Measurements from ENCODE around the gene IL34.

The IL34 gene

DNA sequence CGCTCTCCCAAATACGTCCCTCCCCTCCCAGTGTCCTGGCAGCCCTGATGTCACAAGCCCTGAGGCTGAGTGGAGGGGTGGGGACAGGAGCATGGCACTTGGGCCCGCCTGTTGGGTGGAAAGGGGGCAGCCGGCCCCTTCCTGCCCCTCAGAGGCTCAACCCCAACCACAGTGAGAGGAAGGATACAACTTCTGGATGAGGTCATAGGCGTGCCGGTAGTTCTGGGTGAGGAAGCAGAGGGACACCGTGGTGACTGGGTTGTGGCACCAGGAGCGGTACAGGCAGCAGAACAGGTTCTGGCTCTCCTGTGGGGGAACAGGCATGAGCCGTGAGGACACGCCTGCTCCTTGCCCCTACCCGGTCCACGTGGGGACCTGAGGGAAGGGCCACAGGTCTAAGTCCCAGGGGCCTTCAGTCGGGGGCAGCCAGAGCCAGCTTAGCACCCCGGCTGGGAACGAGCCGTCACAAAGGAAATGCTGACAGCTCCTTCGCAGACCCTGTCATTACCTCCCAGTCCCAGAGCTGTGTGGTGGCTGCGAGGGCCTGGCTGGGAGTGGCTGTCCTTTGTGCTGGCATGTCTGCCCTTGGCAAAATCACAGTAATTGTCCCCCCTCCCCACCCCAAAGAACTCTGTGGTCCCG, 50.7 kb downstream of the IL34 start:
- no peaks in the 10 kb centered on the region for H3K9me3 ChIP-seq (ENCODE audit: low read length)
- H3K27me3 ChIP-seq (ENCODE audit: insufficient read depth, low read length) = no peaks in the 10 kb centered on the region
- no peak overlapping the region for H3K27ac ChIP-seq (ENCODE audit: low read depth, low read length, poor library complexity, severe bottlenecking)
- no peak overlapping the region for H3K4me3 ChIP-seq (ENCODE audit: low read depth, low read length, poor library complexity, severe bottlenecking)
- no peak for TF ChIP-seq EZH2 (IDR thresholded peaks at IDR 0.05; ENCODE audit: borderline replicate concordance, low read length)
- TF ChIP-seq, protein P1, sequence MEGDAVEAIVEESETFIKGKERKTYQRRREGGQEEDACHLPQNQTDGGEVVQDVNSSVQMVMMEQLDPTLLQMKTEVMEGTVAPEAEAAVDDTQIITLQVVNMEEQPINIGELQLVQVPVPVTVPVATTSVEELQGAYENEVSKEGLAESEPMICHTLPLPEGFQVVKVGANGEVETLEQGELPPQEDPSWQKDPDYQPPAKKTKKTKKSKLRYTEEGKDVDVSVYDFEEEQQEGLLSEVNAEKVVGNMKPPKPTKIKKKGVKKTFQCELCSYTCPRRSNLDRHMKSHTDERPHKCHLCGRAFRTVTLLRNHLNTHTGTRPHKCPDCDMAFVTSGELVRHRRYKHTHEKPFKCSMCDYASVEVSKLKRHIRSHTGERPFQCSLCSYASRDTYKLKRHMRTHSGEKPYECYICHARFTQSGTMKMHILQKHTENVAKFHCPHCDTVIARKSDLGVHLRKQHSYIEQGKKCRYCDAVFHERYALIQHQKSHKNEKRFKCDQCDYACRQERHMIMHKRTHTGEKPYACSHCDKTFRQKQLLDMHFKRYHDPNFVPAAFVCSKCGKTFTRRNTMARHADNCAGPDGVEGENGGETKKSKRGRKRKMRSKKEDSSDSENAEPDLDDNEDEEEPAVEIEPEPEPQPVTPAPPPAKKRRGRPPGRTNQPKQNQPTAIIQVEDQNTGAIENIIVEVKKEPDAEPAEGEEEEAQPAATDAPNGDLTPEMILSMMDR (IDR thresholded peaks at IDR 0.05; ENCODE audit: low read length) = no peak
- no peaks in the 10 kb centered on the region for H4K20me1 ChIP-seq (ENCODE audit: insufficient read depth, low read length)
- H3K4me2 ChIP-seq (ENCODE audit: low read length) = no peak overlapping the region
- peaks cover 28% of the 10 kb centered on the region for H3K4me1 ChIP-seq (ENCODE audit: insufficient read depth, low read length, severe bottlenecking)
- no peak overlapping the region for H3K9ac ChIP-seq (ENCODE audit: low read length)
- H3K9me2 ChIP-seq (ENCODE audit: low read depth, low read length) = no peaks in the 10 kb centered on the region
- no peaks in the 10 kb centered on the region; the same call in 1 of the 2 replicates for H3K36me3 ChIP-seq (ENCODE audit: insufficient read depth, low read length)
- no peak overlapping the region for H2AFZ ChIP-seq (ENCODE audit: low read length)
- no peaks in the 10 kb centered on the region for H3F3A ChIP-seq (ENCODE audit: insufficient read depth, low read length)
- no peaks in the 10 kb centered on the region for H3K79me2 ChIP-seq (ENCODE audit: insufficient read depth, low read length)

DNA sequence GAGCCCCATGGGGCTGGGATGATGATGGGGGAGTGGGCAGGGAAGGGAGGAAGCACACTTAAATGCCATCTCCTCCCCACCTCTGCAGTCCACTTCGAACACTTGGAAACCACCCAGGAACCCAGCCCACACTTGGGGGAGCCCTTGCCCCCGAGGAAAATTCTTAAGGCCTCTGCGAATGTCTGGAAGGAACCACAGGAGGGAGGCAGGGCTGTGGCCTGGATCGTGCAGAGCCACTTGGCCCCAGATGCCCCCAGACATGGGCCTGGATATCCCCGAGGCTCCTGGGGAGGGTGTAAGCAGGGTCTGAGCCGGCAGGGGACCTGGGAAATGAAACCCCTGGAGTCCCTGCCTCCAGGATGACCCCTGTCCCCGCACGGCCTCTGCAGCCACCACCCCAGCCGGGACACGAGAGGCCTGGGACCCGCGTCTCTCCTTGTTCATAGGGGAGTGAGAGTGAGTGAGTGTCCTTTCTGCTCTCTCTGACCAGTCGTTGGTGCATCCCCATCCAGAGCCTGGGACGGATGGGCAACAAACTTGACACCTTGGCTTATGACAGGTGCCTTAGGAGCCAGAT, 51.3 kb downstream of the IL34 start:
- H3K4me2 ChIP-seq (ENCODE audit: low read length) = no peak overlapping the region
- peaks cover 26% of the 10 kb centered on the region for H3K4me1 ChIP-seq (ENCODE audit: insufficient read depth, low read length, severe bottlenecking)
- TF ChIP-seq, protein P1 (IDR thresholded peaks at IDR 0.05; ENCODE audit: low read length) = no peak
- no peak for TF ChIP-seq EZH2 (IDR thresholded peaks at IDR 0.05; ENCODE audit: borderline replicate concordance, low read length)
- H4K20me1 ChIP-seq (ENCODE audit: insufficient read depth, low read length) = no peaks in the 10 kb centered on the region
- no peak overlapping the region for H2AFZ ChIP-seq (ENCODE audit: low read length)
- H3F3A ChIP-seq (ENCODE audit: insufficient read depth, low read length) = no peaks in the 10 kb centered on the region
- H3K9me2 ChIP-seq (ENCODE audit: low read depth, low read length) = no peaks in the 10 kb centered on the region
- no peaks in the 10 kb centered on the region for H3K9me3 ChIP-seq (ENCODE audit: low read length)
- no peak overlapping the region for H3K4me3 ChIP-seq (ENCODE audit: low read depth, low read length, poor library complexity, severe bottlenecking)
- no peak overlapping the region for H3K27ac ChIP-seq (ENCODE audit: low read depth, low read length, poor library complexity, severe bottlenecking)
- H3K27me3 ChIP-seq (ENCODE audit: insufficient read depth, low read length) = no peaks in the 10 kb centered on the region
- H3K79me2 ChIP-seq (ENCODE audit: insufficient read depth, low read length) = no peaks in the 10 kb centered on the region
- H3K36me3 ChIP-seq (ENCODE audit: insufficient read depth, low read length) = no peaks in the 10 kb centered on the region; the same call in 1 of the 2 replicates
- H3K9ac ChIP-seq (ENCODE audit: low read length) = no peak overlapping the region

DNA sequence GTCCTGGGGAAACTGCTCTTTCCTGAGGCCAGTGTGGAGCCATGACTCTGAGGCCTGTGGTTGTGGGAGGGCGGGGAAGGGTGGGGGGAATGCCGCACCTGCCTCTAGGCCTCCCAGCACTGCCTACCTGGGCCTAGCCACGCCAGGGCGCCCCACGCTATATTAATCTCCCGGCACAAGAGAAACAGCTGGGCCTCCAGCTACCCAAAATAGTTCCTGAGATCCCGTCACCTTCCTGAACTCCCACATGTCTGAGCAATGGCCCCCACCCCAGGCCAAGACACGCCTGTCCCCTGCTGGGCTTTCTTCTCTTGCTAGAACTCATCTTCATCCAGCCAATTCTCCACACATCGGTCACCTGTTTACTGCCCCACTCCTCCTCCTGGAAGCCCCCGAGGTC, 52.5 kb downstream of the IL34 start:
- H3K27ac ChIP-seq (ENCODE audit: low read depth, low read length, poor library complexity, severe bottlenecking) = no peak overlapping the region
- no peak overlapping the region for H3K4me2 ChIP-seq (ENCODE audit: low read length)
- no peaks in the 10 kb centered on the region; the same call in 1 of the 2 replicates for H3K36me3 ChIP-seq (ENCODE audit: insufficient read depth, low read length)
- H3K9me2 ChIP-seq (ENCODE audit: low read depth, low read length) = no peaks in the 10 kb centered on the region
- H3K9me3 ChIP-seq (ENCODE audit: low read length) = no peaks in the 10 kb centered on the region
- H3K79me2 ChIP-seq (ENCODE audit: insufficient read depth, low read length) = no peaks in the 10 kb centered on the region
- no peak overlapping the region for H3K9ac ChIP-seq (ENCODE audit: low read length)
- H3K4me1 ChIP-seq (ENCODE audit: insufficient read depth, low read length, severe bottlenecking) = peaks cover 14% of the 10 kb centered on the region
- no peak for TF ChIP-seq EZH2 (IDR thresholded peaks at IDR 0.05; ENCODE audit: borderline replicate concordance, low read length)
- TF ChIP-seq, protein P1 (IDR thresholded peaks at IDR 0.05; ENCODE audit: low read length) = no peak
- H4K20me1 ChIP-seq (ENCODE audit: insufficient read depth, low read length) = no peaks in the 10 kb centered on the region
- no peaks in the 10 kb centered on the region for H3F3A ChIP-seq (ENCODE audit: insufficient read depth, low read length)
- no peaks in the 10 kb centered on the region for H3K27me3 ChIP-seq (ENCODE audit: insufficient read depth, low read length)
- H2AFZ ChIP-seq (ENCODE audit: low read length) = no peak overlapping the region
- no peak overlapping the region for H3K4me3 ChIP-seq (ENCODE audit: low read depth, low read length, poor library complexity, severe bottlenecking)

Measured in OCI-LY1 (cell line).